ENCODE data around the gene FSD1L. TPM values are rescaled to one million over a fixed set of nuclear protein-coding genes. Genes with fewer than 3 reads are reported as not detected.
A peak's percentile ranks its signal among the peaks of the same experiment; 100 is the strongest.

Gene FSD1L
- total and polyA plus RNA-seq, 2 of the 13 experiments (the other 11 are each of a cell fraction or from before 2014, with no cell fraction given) = 4.1 to 5.1 TPM

- TF ChIP-seq, protein P1, sequence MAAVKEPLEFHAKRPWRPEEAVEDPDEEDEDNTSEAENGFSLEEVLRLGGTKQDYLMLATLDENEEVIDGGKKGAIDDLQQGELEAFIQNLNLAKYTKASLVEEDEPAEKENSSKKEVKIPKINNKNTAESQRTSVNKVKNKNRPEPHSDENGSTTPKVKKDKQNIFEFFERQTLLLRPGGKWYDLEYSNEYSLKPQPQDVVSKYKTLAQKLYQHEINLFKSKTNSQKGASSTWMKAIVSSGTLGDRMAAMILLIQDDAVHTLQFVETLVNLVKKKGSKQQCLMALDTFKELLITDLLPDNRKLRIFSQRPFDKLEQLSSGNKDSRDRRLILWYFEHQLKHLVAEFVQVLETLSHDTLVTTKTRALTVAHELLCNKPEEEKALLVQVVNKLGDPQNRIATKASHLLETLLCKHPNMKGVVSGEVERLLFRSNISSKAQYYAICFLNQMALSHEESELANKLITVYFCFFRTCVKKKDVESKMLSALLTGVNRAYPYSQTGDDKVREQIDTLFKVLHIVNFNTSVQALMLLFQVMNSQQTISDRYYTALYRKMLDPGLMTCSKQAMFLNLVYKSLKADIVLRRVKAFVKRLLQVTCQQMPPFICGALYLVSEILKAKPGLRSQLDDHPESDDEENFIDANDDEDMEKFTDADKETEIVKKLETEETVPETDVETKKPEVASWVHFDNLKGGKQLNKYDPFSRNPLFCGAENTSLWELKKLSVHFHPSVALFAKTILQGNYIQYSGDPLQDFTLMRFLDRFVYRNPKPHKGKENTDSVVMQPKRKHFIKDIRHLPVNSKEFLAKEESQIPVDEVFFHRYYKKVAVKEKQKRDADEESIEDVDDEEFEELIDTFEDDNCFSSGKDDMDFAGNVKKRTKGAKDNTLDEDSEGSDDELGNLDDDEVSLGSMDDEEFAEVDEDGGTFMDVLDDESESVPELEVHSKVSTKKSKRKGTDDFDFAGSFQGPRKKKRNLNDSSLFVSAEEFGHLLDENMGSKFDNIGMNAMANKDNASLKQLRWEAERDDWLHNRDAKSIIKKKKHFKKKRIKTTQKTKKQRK (IDR thresholded peaks at IDR 0.05; ENCODE audit: low read length) = no peak
- TF ChIP-seq HDAC6 (IDR thresholded peaks at IDR 0.05; ENCODE audit: low read depth, low read length) (no peak), ZNF207 (IDR thresholded peaks at IDR 0.05; ENCODE audit: borderline replicate concordance) (no peak), FOXM1 (CRISPR knock-in tag; IDR thresholded peaks at IDR 0.05) (no peak), RFXAP (CRISPR knock-in tag; IDR thresholded peaks at IDR 0.05; ENCODE audit: borderline replicate concordance) (peak; percentile 62; the same call in 1 of the 2 replicates), ZNF350 (CRISPR knock-in tag; IDR thresholded peaks at IDR 0.05; ENCODE audit: borderline replicate concordance, low read depth) (peak; percentile 7; the same call in 1 of the 2 replicates), JUNB (CRISPR knock-in tag; IDR thresholded peaks at IDR 0.05; ENCODE audit: borderline replicate concordance) (no peak), ARNT2 (CRISPR knock-in tag; IDR thresholded peaks at IDR 0.05; ENCODE audit: low read depth) (no peak), NRL (CRISPR knock-in tag; IDR thresholded peaks at IDR 0.05; ENCODE audit: borderline replicate concordance) (no peak), SMARCE1 (IDR thresholded peaks at IDR 0.05; ENCODE audit: borderline replicate concordance) (no peak), LCORL (IDR thresholded peaks at IDR 0.05) (no peak), LCORL (CRISPR knock-in tag; IDR thresholded peaks at IDR 0.05) (peak; percentile 82), MAF1 (CRISPR knock-in tag; IDR thresholded peaks at IDR 0.05; ENCODE audit: borderline replicate concordance) (no peak), FOXJ3 (CRISPR knock-in tag; IDR thresholded peaks at IDR 0.05; ENCODE audit: borderline replicate concordance) (no peak), MTF1 (CRISPR knock-in tag; IDR thresholded peaks at IDR 0.05) (no peak), THAP11 (CRISPR knock-in tag; IDR thresholded peaks at IDR 0.05) (peak; percentile 38; the same call in 1 of the 2 replicates), ZNF280D (CRISPR knock-in tag; IDR thresholded peaks at IDR 0.05) (no peak), DR1 (CRISPR knock-in tag; IDR thresholded peaks at IDR 0.05) (peak; percentile 58; the same call in 1 of the 2 replicates), DMTF1 (CRISPR knock-in tag; IDR thresholded peaks at IDR 0.05) (no peak), ZNF354B (CRISPR knock-in tag; IDR thresholded peaks at IDR 0.05) (no peak)
These were observed at the start of gene FSD1L (continued) for GRCh38 chr9:105447814-105448812.

Measured in HepG2 (cell line).